Measurements from ENCODE around the gene GATA2. TPM values are rescaled to one million over a fixed set of nuclear protein-coding genes. Genes with fewer than 3 reads are reported as not detected.

GATA2 gene
- total and polyA plus RNA-seq, 12 donors: 6.8 to 29.8 (median 12.6) TPM

DNA sequence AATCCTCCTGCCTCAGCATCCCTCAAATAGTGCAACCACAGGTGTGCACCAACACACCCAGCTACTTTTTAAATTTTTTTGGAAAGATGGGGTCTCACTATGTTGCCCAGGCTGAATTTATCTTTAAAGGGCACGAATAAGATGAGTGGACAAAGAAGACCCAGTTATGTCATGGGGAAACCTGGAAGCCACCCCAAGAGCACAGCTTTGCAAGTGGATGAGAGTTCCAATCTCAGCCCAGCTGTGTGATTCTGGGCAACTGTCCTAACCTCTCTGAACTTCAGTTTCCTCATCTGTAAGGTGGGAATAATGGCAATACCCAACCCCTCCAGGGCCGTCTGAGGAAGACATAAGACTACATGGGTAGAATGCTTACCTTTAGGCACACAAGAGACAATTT is 58.5 kb downstream of the GATA2 start:
- no peak overlapping the region for H3K4me3 ChIP-seq
- peaks cover 0 to 14% (median 7%) of the 10 kb centered on the region in 9 donors for H3K4me1 ChIP-seq
- H3K9me3 ChIP-seq: no peaks in the 10 kb centered on the region
- 92 to 94% methylated on average over 2 of the region's 2 CpGs for WGBS, 2 donors
- no peaks in the 10 kb centered on the region for H3K36me3 ChIP-seq
- intact Hi-C loops (cut with DNase I): no loop called here
- TF ChIP-seq, protein P1, sequence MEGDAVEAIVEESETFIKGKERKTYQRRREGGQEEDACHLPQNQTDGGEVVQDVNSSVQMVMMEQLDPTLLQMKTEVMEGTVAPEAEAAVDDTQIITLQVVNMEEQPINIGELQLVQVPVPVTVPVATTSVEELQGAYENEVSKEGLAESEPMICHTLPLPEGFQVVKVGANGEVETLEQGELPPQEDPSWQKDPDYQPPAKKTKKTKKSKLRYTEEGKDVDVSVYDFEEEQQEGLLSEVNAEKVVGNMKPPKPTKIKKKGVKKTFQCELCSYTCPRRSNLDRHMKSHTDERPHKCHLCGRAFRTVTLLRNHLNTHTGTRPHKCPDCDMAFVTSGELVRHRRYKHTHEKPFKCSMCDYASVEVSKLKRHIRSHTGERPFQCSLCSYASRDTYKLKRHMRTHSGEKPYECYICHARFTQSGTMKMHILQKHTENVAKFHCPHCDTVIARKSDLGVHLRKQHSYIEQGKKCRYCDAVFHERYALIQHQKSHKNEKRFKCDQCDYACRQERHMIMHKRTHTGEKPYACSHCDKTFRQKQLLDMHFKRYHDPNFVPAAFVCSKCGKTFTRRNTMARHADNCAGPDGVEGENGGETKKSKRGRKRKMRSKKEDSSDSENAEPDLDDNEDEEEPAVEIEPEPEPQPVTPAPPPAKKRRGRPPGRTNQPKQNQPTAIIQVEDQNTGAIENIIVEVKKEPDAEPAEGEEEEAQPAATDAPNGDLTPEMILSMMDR (IDR thresholded peaks at IDR 0.05): no peak
- H3K27me3 ChIP-seq: peaks cover 12 to 66% (median 41%) of the 10 kb centered on the region in 7 donors
- DNase-seq: no peak
- ATAC-seq: no peak
- H3K27ac ChIP-seq: no peak overlapping the region

DNA sequence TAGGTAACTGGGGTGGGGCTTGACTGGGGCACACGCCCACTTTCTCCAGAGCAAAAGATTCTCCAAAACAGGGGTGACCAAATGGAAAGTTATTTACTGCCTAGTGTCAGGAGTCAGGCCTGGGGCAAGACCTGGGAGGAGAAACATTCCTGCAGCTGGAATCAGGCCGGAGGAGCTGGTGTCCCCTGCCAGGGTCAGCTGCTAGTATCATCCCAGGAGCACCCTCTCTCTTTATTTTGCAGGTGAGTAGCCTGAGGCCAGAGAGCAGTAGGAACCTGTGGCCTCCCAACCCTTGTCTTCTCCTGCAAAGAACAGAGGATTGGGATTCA is 59.2 kb downstream of the GATA2 start:
- whole genome bisulfite sequencing, 2 donors: 63 to 70% methylated on average over 2 of the region's 2 CpGs
- H3K27me3 ChIP-seq: peaks cover 12 to 63% (median 40%) of the 10 kb centered on the region in 7 donors
- DNase-seq: no peak

GRCh38 chr3:128432971-128433836 is 59.8 kb downstream of the GATA2 start:
- Histone ChIP-seq H3K36me3 (no peaks in the 10 kb centered on the region), H3K9me3 (no peaks in the 10 kb centered on the region), H3K27ac (no peak overlapping the region), H3K4me1 (peaks cover 0 to 14% (median 7%) of the 10 kb centered on the region in 9 donors), H3K4me3 (peak overlapping the region; percentile 26 to 53 (median 39)), H3K27me3 (peaks cover 12 to 63% (median 45%) of the 10 kb centered on the region in 7 donors)
- TF ChIP-seq, protein P1 (IDR thresholded peaks at IDR 0.05): peak in 3 of 9 donors; percentile 13 to 31 (median 22)
- intact Hi-C loops (cut with DNase I): no loop called here
- no peak for DNase-seq
- 14 to 15% methylated on average over 48 to 53 of the region's 53 CpGs for WGBS, 2 donors
- ATAC-seq: peak in 4 of 8 donors; percentile 15 to 37 (median 24)

More for the DNA sequence above, 59.2 kb downstream of the GATA2 start:
- no peak overlapping the region for H3K27ac ChIP-seq
- intact Hi-C loops (cut with DNase I): no loop called here
- no peaks in the 10 kb centered on the region for H3K9me3 ChIP-seq
- TF ChIP-seq, protein P1 (IDR thresholded peaks at IDR 0.05): no peak
- H3K4me3 ChIP-seq: no peak overlapping the region
- H3K36me3 ChIP-seq: no peaks in the 10 kb centered on the region
- H3K4me1 ChIP-seq: peaks cover 0 to 14% (median 7%) of the 10 kb centered on the region in 9 donors
- ATAC-seq: no peak

GRCh38 chr3:128432301-128432970 is 60.6 kb downstream of the GATA2 start:
- WGBS, 2 donors: 10 to 13% methylated on average over 33 to 43 of the region's 43 CpGs
- Histone ChIP-seq H3K9me3 (no peaks in the 10 kb centered on the region), H3K27ac (no peak overlapping the region), H3K4me3 (peak overlapping the region; percentile 26 to 53 (median 39)), H3K27me3 (peaks cover 12 to 65% (median 49%) of the 10 kb centered on the region in 7 donors), H3K4me1 (peaks cover 0 to 14% (median 7%) of the 10 kb centered on the region in 9 donors), H3K36me3 (no peaks in the 10 kb centered on the region)
- peak in 1 of 8 donors; percentile 23 for ATAC-seq
- DNase-seq: no peak
- intact Hi-C loops (cut with DNase I): no loop called here
- TF ChIP-seq, protein P1 (IDR thresholded peaks at IDR 0.05): no peak
